ENCODE measurements around the gene RHOXF2. TPM values are rescaled to one million over a fixed set of nuclear protein-coding genes. Genes with fewer than 3 reads are reported as not detected.
"Not testable (repeated sequence)": the region's sequence is repeated elsewhere in the genome, so short reads cannot be mapped to it uniquely, and the experiment has no call there.

Gene RHOXF2
- total RNA-seq, 1 donor from 2014 or later = not detected

DNA sequence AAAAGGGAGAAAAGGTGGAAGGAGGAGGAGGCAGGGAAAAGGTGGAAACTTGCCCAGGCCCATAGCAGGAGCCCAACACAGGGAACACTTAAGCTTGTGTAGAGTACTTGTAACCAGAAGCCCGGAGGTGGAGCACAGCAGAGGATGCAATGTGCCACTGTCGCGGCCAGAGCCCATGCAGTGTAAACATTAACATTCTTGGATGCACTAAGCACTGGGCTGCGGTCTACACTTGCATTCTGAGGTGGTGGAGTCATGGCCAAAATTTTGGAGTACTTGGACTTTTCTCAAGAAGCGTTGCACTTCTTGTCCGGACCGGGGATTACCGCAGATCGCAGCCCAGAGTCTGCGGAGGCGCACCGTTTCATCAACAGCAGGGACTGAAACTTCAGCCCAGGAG, 38.2 kb upstream of the RHOXF2 start:
- Histone ChIP-seq H3K27ac (no peak overlapping the region), H4K20me1 (ENCODE audit: low read depth) (no peaks in the 10 kb centered on the region), H3K36me3 (no peaks in the 10 kb centered on the region), H3K4me1 (no peaks in the 10 kb centered on the region), H3K79me2 (ENCODE audit: low read depth) (no peaks in the 10 kb centered on the region), H2AFZ (replicated peaks) (no peak overlapping the region), H3K27me3 (no peaks in the 10 kb centered on the region), H3F3A (ENCODE audit: low read depth) (no peaks in the 10 kb centered on the region), H3K9ac (no peak overlapping the region), H3K4me2 (no peak overlapping the region), H3K4me3 (no peak overlapping the region), H3K9me3 (ENCODE audit: low read depth) (no peaks in the 10 kb centered on the region)
- H3K4me3 Mint-ChIP-seq = no peak overlapping the region
- no peaks in the 10 kb centered on the region for H3K36me3 Mint-ChIP-seq
- peaks cover 2% of the 10 kb centered on the region for H3K4me1 Mint-ChIP-seq
- no peak overlapping the region for H3K27ac Mint-ChIP-seq
- DNase-seq (ENCODE audit: low spot score) = no peak
- H3K9me3 Mint-ChIP-seq = no peaks in the 10 kb centered on the region
- no peaks in the 10 kb centered on the region for H3K27me3 Mint-ChIP-seq (ENCODE audit: insufficient read depth, low read depth)
- no peak for TF ChIP-seq EZH2phosphoT487 (IDR thresholded peaks at IDR 0.05)
- TF ChIP-seq EZH2 (IDR thresholded peaks at IDR 0.05) = no peak
- TF ChIP-seq, protein P1, sequence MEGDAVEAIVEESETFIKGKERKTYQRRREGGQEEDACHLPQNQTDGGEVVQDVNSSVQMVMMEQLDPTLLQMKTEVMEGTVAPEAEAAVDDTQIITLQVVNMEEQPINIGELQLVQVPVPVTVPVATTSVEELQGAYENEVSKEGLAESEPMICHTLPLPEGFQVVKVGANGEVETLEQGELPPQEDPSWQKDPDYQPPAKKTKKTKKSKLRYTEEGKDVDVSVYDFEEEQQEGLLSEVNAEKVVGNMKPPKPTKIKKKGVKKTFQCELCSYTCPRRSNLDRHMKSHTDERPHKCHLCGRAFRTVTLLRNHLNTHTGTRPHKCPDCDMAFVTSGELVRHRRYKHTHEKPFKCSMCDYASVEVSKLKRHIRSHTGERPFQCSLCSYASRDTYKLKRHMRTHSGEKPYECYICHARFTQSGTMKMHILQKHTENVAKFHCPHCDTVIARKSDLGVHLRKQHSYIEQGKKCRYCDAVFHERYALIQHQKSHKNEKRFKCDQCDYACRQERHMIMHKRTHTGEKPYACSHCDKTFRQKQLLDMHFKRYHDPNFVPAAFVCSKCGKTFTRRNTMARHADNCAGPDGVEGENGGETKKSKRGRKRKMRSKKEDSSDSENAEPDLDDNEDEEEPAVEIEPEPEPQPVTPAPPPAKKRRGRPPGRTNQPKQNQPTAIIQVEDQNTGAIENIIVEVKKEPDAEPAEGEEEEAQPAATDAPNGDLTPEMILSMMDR (IDR thresholded peaks at IDR 0.05) = no peak

DNA sequence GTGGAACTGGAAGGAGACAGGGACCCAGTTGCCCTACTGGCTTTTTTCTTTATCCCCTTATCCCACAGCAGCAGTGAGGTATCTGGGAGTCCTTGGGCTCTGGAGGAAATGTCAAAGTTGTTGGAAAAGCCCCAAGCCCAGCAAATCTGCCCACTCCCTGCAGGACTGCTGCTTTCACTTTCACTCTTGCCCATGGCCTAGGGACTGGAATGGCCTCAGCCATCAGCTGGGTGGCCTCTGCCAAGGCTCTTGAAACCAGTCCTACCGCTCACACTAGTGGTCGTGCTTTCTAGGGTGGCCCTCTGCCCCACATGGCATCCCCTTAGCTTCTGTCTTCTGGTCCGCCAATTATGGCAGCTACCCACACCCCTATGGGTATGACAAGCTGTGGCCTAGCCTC, 33.0 kb upstream of the RHOXF2 start:
- H3K4me3 ChIP-seq = no peak overlapping the region
- H3K27me3 ChIP-seq = no peaks in the 10 kb centered on the region
- no peak overlapping the region for H3K27ac Mint-ChIP-seq
- no peaks in the 10 kb centered on the region for H3K79me2 ChIP-seq (ENCODE audit: low read depth)
- H3K36me3 ChIP-seq = no peaks in the 10 kb centered on the region
- no peaks in the 10 kb centered on the region for H4K20me1 ChIP-seq (ENCODE audit: low read depth)
- H3K4me1 Mint-ChIP-seq = peaks cover 2% of the 10 kb centered on the region
- no peak overlapping the region for H3K4me2 ChIP-seq
- no peaks in the 10 kb centered on the region for H3K27me3 Mint-ChIP-seq (ENCODE audit: insufficient read depth, low read depth)
- DNase-seq (ENCODE audit: low spot score) = no peak
- H3K4me1 ChIP-seq = no peaks in the 10 kb centered on the region
- no peaks in the 10 kb centered on the region for H3F3A ChIP-seq (ENCODE audit: low read depth)
- no peaks in the 10 kb centered on the region for H3K9me3 Mint-ChIP-seq
- H3K9me3 ChIP-seq (ENCODE audit: low read depth) = no peaks in the 10 kb centered on the region
- no peak for TF ChIP-seq EZH2 (IDR thresholded peaks at IDR 0.05)
- TF ChIP-seq, protein P1 (IDR thresholded peaks at IDR 0.05) = no peak
- no peak for TF ChIP-seq EZH2phosphoT487 (IDR thresholded peaks at IDR 0.05)
- no peak overlapping the region for H3K9ac ChIP-seq
- no peak overlapping the region for H3K4me3 Mint-ChIP-seq
- H3K36me3 Mint-ChIP-seq = no peaks in the 10 kb centered on the region
- H3K27ac ChIP-seq = no peak overlapping the region
- no peak overlapping the region for H2AFZ ChIP-seq (replicated peaks)

DNA sequence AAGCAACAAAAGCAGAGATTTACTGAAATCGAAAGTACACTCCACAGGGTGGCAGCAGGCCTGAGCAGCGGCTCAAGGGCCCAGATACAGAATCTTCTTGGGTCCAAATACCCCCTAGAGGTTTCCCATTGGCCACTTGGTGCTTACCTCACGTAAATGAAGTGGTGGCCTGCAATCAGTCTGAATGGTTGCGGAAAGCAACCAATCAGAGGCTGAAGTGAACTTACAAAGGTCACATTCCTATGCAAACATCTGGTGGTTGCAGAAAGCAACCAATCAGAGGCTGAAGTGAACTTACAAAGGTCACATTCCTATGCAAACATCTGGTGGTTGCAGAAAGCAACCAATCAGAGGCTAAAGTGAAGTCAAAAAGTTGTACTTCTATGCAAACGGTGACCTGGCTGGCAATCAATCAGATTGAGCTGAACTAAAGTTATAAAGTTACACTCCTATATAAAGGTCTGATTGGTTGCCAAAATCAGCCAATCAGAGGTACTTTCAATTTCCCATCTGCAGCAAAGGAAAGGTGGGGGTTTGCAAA, 30.0 kb upstream of the RHOXF2 start:
- not testable (repeated sequence) for H3K27ac ChIP-seq; H4K20me1 ChIP-seq (ENCODE audit: low read depth); H3K4me1 Mint-ChIP-seq; H3K27ac Mint-ChIP-seq; H3K36me3 ChIP-seq; H2AFZ ChIP-seq (replicated peaks); H3K4me1 ChIP-seq; H3K9me3 Mint-ChIP-seq; H3K27me3 ChIP-seq; H3K4me3 Mint-ChIP-seq; H3K36me3 Mint-ChIP-seq; H3K9ac ChIP-seq; H3K9me3 ChIP-seq (ENCODE audit: low read depth); H3K4me2 ChIP-seq; H3K79me2 ChIP-seq (ENCODE audit: low read depth); H3F3A ChIP-seq (ENCODE audit: low read depth); DNase-seq (ENCODE audit: low spot score); H3K27me3 Mint-ChIP-seq (ENCODE audit: insufficient read depth, low read depth); H3K4me3 ChIP-seq

DNA sequence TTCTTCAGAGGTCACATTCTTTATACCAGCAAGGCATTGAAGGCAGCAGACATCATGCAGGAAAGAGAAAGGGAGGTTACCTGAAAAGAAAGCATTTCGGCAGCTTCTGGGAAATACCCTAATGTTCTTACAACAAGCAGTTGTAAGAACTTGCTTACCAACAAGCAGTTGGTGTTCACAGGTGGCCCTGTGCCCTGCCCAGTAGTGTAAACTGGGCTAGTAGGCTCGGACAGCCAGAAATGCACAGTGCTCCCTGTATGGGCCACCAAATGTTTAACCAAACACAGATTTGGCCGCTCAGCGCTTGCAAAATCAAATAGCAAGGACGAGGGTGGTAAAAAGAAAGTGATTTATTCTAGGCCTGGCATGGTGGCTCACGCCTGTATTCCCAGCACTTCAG, 22.3 kb upstream of the RHOXF2 start:
- Mint-ChIP-seq H3K9me3 (no peaks in the 10 kb centered on the region), H3K27ac (no peak overlapping the region), H3K36me3 (no peaks in the 10 kb centered on the region), H3K4me3 (no peak overlapping the region), H3K27me3 (ENCODE audit: insufficient read depth, low read depth) (no peaks in the 10 kb centered on the region), H3K4me1 (no peaks in the 10 kb centered on the region)
- Histone ChIP-seq H3K4me2 (no peak overlapping the region), H4K20me1 (ENCODE audit: low read depth) (no peaks in the 10 kb centered on the region), H3K36me3 (no peaks in the 10 kb centered on the region), H3K4me1 (peaks cover 6% of the 10 kb centered on the region), H3K27ac (no peak overlapping the region), H2AFZ (replicated peaks) (no peak overlapping the region), H3K27me3 (no peaks in the 10 kb centered on the region), H3K9me3 (ENCODE audit: low read depth) (no peaks in the 10 kb centered on the region), H3F3A (ENCODE audit: low read depth) (no peaks in the 10 kb centered on the region), H3K9ac (no peak overlapping the region), H3K79me2 (ENCODE audit: low read depth) (no peaks in the 10 kb centered on the region), H3K4me3 (no peak overlapping the region)
- no peak for DNase-seq (ENCODE audit: low spot score)
- TF ChIP-seq EZH2 (IDR thresholded peaks at IDR 0.05) = no peak
- TF ChIP-seq EZH2phosphoT487 (IDR thresholded peaks at IDR 0.05) = no peak
- TF ChIP-seq, protein P1 (IDR thresholded peaks at IDR 0.05) = no peak
